ENCODE data around the gene TMEM26.

The TMEM26 gene

DNA sequence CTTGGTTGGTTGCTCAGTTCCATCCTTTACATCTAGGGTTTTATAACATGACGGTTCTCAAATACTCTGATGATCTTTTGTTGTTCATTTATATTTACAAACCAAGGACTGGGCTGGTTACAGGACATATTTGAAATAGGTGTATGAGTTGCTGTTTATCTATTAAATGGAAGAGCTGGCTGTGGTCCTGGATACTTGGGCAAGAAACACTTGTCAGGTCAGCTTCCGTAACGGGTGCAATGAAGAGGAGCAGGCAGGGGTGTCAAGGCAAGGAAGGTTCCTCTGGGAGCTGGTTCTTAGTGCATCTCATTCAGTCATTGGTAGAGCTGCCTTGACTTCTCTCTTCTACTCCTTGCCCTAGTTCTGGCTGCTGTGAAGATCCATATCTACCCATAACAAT is 4.8 kb upstream of the TMEM26 start:
- no peak for DNase-seq

DNA sequence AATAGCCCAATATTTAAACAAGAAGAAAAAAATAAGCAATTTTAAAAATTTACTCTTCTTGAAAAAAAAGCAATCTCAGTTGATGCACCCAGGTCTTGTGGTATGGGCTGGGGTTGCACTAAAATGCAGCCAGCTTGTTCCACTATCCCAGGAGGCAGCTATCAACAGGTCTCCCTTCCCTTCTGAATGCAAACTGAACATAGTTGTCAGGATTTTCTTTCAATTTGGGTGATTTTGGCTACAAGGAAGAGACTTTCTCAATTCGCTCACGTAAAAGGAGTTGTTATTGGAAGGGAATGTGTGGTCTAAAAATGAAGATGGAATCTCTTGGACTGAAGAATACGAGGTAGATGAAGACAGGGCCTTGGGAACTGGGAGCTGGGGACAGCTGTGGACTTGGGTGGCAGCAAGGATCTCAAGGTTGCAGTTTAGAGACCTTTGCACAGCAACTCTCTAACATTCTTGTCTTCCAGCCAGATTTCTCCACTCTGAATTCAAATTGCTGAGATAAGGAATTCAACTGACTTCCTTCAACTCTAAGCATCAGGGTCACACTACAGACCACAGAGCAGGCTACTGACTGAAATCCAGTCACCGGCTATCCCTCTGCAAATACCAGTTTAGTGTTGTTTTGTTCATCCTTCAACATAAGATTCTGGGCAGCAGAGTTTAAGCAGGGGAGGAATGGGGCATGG is 3.1 kb upstream of the TMEM26 start:
- DNase-seq, result no peak

DNA sequence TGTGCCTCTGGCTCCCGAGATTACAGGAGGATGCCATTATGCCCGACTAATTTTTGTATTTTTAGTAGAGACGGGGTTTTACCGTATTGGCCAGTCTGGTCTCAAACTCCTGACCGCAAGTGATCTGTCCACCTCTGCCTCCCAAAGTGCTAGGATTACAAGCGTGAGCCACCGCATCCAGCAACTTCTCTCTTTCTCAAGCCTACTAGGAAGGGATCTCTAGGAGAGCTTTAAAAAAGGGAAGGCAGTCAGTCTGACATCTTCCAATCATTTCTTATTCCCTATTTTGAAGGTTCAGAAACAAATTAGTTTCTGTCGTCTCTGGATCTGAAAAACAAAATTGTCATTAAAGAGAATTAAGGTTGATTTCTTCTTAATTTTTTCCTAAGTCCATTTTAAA is 2.5 kb upstream of the TMEM26 start:
- no peak for DNase-seq

DNA sequence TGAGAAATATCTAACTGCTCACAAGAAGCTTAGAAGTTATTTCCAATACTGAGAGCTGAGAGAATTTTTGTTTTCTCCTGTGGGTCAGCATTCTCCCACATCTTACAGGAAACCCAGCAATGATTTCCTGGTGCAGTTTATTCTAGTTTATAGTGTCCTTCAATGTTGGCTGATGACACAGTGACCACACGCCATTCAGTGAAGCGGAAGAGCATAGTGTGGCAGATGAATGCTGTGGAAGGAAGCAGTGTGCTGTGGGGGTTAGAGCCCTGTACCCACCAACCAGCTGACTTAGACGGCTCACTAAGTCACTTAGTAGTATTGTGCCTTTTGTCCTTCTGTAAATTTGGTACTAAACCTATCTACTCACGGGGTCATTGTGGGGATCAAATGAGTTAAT is 1.4 kb upstream of the TMEM26 start:
- no peak for DNase-seq

DNA sequence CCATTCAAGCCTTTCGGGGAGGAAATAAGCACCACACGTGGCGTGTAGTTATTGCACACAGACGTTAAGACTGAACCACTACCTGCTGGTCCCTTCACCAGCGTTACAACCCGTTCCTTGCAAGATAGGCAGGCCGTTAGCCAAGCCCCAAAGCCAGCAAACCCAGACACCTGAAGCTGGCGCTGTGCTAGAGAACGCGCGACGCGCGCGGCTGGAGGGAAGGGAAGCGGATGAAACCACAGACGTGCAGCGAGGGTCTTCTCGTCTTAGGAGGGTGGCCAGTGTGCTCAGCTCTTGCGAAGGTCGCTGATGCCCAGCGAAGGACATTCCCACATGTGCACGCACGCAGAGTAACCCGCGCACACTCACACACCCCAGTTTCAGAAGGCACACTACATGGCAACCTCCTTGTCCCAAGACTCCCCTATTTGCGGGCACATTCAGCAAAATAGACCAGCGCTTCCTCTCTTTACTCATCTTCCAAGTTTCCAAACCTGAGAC is 980 bp downstream of the TMEM26 start:
- DNase-seq, result peak; percentile 70

DNA sequence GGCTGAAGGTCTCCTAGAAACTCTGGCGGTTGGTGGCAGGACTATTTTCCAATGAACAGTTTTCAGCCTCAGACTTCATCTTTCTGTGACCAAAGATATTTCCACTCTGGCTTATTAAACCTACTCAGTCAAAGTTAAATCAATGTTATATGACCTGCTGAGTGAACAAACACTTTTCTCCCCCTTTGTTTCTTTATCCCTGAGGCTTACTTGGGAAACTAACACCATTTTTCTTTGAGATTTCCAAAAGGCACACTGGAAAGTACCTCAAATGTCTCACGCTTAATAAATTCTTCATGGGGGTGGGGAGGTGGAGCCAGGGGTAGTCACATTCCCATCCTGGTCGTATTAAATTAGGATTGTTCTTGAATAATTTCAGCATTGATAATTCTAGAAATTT is 1.8 kb downstream of the TMEM26 start:
- no peak for DNase-seq

DNA sequence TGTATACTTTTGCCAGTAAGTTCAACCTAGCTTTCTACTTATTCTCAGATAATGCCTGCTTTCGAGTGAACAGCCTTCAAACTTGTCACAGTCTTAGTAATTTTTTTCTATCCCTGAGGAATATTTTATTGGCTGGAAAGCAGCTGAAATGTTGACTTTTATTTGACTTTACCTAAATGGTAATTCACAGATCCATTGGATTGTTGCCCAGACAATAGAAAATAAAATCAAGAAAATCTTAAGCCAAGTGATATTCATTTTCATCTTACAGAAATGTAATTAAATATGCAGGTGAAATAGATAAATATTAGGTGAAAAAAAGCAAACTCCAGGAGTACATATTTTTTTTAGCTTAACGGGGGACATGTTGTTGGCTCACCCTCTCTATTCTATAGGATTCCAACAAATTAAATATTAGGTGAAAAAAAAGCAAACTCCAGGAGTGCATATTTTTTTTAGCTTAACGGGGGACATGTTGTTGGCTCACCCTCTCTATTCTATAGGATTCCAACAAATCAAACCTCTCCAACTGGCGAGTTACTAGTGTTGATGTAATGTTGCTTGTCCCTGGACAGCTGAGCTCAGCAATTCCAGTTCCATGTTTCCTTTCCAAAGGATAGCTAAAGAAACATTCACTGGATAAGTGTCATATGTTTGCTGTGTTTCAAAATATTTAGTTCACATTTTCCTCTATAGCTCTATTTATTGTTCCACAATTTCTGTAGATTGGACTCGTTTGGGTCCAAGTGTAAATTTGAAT is 4.2 kb downstream of the TMEM26 start:
- DNase-seq, result no peak

DNA sequence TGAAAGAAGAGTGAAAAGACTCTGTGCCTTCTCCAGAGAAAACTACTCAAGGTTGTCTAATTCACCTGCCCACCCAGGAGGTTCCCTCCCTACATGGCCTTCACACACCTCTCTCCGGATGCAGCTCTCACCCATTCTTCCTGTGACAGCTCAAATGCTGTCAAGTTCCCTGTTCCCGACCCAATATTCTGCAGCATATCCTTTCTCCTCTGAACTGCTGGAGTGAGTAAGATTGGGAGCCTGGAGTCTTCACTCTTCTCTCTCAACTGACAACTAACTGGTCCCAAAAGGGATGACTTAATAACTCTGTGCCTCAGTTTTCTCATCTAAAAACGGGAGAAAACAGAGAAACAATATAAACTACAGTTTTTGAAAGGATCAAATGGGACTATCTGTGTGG is 5.1 kb downstream of the TMEM26 start:
- DNase-seq, result no peak

DNA sequence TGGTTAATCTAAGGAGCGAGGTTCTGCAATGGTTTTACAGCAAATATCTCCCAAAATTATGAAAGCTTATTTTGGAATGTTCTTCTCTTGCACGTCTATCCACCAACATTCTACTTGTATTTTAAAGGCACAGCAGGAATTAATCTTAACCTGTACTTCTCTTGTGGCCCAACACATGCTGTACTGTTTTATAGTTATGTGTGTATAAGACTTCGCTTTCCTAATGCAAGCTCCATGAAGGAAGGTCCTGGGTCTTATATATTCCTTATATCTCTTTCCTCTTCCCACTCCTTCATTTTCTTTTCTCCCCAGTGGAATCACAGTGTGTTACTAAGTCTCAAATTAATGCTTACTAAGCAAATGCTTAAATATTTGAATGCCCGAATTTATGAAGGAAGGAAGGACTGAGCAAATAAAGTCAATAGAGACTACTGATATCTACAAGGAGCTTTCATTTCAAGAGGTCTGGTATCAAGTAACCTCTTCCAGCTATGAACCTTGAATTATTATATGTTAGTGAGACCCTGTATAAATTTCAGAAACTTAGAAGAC is 14.0 kb downstream of the TMEM26 start:
- no peak for DNase-seq

DNA sequence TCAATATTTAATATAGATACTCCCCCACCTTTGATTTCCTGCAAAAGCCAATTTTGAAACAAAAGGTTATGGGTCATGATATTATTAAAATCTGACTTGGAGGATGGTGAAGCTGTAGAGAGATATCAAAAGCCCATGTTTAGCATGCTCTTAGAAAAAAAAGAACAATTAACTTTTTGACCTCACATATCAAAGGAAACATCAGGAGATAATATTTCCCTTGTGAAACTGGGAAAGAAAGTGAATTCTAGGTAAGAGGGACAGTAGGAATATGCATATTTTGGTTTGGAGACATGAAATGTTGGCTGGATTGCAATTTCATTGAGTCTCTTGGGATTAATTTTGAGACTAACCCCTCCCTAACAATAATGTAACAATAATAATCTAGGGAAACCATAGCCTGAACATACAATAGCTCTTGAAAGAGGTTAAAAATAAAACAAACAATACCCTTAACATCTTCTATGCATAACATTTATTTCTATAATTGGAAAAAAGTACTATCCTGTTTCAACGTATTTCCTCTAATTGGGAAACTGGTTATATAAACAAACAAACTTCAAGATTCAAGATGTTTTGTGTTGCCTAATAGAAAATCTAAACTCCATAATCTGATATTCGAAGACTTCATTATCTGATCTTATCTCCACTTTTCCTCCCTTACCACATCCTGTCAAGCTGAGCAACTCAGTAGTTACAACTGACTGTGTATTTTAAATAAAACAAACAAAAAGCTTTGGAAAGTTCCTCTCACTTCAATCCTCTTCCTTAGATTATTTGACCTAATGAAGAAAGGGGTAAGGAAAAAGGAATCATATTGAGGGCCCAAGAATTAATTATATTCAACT is 14.8 kb downstream of the TMEM26 start:
- no peak for DNase-seq

DNA sequence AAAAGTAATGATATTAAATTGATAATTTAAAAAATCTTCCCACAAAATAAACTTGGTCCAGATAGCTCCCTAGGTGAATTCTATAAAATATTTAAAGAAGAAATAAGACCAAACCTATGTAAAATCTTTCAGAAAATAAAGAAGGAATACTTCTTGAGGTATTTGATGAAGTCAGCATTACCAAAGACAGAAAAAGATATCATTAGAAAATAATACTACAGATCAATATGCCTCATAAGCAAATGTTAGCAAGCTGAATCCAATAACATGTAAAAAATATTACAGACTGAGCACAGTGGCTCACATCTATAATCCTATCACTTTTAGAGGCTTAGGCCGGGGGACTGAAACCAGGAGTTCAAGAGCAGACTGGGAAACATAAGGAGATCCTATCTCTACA is 30.0 kb downstream of the TMEM26 start:
- DNase-seq, result no peak

DNA sequence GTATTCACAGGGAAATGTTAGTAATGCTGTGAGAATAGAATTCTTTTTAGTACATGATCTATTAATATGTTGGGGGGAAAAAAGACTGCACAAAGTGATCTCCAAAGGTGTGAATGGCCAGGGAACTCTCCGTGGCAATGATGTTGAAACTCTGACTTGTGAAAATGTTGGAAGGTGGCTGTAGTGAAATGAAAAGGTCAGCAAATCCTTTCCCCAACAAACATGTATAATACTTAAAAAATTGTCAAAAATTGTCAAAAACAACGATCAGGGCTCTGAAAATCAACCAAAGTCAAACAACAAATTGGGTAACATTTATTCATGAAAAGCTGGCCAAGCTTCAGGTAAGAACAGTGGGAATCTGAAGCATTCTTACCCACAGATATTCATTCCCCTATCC is 35.5 kb downstream of the TMEM26 start:
- no peak for DNase-seq

DNA sequence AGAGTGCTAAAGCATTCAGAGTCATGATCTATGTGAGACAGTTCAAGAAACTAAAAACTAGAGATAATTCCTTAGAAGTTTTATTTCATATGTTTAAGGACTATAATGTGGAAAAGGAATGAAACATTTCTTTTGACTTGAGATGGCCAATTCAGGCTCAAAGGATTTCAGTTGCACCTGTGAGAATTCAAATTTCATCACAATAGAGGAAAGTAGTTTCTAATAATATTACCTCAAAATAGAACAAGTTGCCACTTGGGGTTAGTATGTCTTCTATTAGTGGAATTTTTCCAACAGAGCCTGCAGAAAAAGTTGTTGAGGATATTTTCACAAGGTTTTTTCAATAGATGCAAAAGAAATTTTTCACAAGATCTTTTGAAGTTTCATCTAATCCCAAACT is 37.4 kb downstream of the TMEM26 start:
- DNase-seq, result no peak

DNA sequence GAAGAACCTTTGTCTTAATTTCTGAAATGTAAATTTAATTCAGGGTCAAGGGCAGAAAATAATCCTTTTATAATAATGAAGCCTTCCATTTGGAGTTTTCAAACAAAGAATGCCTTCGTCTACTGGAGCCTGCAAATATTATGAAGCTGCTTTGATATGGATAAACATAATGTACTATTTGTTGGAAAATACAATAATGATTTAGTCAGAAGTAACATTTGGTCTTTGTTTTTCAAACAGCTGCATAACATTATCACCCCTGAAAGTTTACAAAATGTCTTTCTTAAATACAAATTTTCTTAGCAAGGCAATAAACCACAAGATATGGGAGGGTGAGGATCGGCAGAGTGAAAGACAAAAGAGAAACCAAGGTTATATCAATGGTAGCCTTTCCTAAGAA is 41.5 kb downstream of the TMEM26 start:
- no peak for DNase-seq

DNA sequence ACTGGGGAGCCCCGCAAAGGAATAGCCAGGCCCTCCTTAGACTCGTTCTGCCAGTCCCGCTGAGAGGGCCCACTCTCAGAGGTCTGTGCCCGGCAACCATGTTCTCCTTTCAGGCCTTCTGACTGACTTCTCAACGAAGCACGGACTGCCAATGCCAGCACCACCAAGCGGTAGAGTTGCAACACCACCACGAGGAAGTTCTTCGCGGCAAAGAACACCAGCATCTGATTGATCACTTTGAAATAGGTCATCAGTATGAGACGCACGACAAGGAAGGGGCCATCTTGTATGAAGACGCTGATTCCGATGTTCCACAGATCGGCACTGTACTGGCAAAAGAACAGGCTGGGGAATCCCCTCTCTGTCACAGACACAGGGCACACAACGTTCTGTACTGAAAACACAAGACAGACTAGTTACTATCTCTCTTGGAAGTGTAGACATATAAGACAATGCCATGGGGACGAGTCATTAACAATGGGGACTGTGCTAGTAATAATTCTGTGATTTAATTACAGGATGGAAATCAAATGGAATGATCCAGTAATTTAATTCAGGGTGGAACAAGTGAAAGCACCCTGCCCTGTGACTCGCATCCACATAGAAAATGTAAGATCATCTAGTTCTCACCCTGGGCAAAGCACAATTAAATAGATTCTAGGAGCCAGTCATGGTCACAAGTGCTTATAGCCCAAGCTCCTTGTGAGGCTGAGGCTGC is 42.7 kb downstream of the TMEM26 start:
- DNase-seq, result no peak

DNA sequence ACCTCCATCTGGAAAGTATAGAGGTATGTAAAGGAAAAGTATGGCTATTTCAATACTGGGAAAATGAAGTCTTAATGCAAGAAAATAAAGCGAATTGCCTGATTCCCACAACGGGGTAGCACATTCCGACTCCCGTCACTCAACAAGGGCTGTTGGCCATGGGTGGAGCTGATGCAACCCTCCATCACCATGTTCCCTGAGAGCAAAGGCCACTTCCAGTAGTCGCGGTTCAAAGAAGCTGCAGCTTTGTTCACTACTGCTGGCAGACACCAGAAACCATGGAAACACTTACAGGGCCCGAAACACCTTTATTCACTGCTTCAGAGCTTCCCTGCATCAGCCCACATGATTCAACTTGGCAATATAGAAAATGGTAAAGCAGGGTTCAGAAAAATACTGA is 44.0 kb downstream of the TMEM26 start:
- DNase-seq, result no peak

DNA sequence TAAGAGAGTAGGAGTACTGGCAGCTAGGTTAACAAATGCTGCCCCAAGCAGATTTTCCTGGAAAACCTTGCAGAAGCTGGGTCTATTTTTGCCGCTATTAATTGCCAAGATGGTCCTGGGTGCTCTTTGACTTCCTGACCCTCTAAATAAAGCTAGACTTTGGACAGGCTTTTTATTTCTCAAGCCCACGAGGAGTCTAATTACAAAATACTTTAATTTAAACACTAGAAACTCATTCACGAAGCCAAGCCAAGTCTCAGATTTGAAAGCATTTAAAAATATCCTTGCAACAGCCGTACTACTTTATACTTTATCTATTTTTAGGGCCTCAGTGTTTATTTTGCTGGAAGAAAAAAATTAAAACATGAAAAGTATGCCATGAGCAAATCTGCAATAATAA is 45.1 kb downstream of the TMEM26 start:
- no peak for DNase-seq

DNA sequence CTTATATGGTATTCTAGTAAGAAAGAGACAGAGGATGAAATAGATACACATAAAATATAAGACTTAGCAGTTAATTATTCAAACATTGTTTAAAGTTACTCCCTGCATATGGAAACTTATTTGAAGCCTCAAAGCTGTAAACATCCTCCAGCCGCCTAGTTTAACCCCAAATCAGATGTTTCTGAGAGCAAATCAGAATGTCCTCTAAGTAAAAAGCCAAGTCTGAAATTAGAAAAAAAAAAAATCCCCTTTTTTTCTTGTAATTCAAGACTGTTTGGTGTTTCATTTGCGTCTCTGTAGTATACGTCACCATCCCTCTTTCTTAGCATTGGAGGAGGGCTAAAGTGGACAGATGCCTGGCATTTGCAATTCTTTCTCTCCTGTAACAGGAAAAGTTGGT is 46.4 kb downstream of the TMEM26 start:
- DNase-seq, result no peak

DNA sequence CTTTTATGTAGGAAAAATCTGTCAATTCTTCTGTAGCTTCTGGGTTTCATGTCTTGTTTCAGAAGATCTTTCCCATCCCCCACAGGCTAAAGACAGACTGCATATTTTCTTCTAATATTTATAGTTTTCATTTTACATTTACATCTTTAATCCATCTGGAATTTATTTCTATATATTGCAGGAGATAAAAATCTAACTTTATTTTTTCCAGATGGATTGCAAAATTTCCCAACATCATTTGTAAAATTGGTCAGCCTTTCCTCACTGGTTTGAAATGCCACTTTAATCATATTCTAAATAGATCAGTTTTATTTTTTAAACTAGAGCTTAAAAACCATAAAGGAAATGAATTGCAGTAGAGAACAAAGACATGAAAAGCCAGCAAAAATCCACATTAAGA is 46.9 kb downstream of the TMEM26 start:
- DNase-seq, result no peak

DNA sequence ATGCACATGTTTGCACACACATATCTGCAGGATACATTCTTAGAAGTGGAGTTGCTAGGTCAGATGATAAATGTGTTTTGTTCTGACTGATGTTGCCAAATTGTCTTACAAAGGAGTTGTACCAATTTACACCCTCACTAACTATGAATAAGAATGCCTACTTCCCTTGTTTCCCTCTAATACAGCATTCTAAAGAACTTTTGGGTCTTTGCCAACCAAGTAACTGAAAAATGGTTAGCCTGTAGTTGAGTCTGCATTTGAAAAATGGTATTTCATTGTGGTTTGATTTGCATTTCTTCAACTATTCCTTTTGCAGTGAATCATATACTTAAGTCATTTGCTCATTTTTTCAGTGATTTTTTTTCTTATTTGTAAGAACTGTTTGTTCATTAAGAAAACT is 48.4 kb downstream of the TMEM26 start:
- DNase-seq, result no peak

DNA sequence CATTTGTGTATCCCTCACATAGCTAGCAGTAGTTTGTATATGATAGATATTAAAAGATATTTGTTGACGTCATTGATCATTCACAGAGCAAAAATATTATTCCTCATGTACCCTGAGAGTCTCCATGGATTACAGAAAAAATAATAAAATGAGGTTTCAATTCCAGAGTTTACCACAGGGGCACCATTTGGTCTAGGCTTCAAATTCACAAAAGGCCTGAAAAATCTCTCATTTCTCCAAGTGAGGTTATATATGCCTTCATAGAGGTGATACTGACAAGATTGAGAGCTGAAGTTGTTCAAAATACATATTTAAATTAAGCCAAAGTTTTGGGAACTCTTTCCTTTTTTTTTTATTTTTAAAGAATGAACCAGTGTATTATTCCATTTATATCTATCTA is 52.7 kb downstream of the TMEM26 start:
- DNase-seq, result no peak

DNA sequence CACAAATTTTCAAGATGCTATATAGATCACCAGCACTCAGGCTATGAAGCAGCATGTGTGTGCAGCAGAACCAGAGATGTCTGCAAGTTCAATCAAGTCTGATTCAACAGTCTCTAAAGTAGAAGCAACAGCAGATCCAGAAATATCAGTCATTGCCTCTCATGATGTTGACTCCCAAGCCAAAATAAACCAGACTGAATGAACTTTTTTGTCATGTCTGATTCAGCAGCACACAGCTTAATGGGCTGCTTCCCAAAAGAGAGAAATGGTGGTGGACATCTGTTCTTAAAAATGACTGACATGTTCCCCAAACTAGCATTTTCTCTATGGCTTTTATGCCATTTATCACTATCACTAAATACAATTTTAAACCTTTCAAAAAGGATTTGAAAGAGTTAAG is 53.8 kb downstream of the TMEM26 start:
- no peak for DNase-seq

Measured in islet precursor cell (in vitro differentiated cells).